RWPE1 (cell line): ENCODE results near the gene ATAT1.

Experiments used
- CTCF ChIA-PET: fragments of 350-600 bp; sonication (Branson Sonifier 250); formaldehyde crosslinking; extraction: SDS; loops from one replicate; lab custom pipeline; 2021; lab: Yijun Ruan, JAX
- POLR2A ChIA-PET: fragments of 400-600 bp; formaldehyde crosslinking; extraction: SDS; loops from one replicate; lab custom pipeline; 2020; ENCODE audit warnings: antibody characterized with exemption; ENCODE audit not compliant: low non-redundant PET; lab: Yijun Ruan, JAX
- DNase-seq: peaks from one replicate; pipeline ENCODE4 v3.0.0; 2012; ENCODE audit warnings: low spot score
- H3K27ac ChIP-seq: fragments of 450-650 bp; 2 replicates; pipeline ENCODE4 v1.5.1; 2017
- TF ChIP-seq, protein P1 (sequence below): fragments of 450-650 bp; conservative IDR thresholded peaks from 2 replicates; pipeline ENCODE4 v1.5.1; 2017; ENCODE audit warnings: low read depth, mild to moderate bottlenecking

Gene ATAT1

DNA sequence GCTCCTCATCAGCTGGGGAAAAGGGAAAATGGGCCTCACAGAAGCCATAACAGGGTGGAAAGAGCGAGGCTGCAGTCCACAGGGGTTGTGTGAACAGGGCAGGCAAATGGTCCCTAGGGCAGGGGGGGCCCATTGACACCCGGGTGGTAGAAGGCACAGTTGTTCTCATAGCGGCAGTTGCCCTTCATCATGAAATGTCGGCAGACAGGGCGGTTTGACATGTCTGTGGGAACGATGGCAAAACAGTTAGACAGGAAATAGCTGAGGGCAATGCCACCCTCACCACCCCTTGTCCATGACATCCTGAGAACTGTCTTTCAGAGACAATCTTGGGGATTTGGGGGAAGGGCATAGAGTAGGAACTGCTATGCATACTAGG is 25.2 kb upstream of the ATAT1 start:
- TF ChIP-seq, protein P1, sequence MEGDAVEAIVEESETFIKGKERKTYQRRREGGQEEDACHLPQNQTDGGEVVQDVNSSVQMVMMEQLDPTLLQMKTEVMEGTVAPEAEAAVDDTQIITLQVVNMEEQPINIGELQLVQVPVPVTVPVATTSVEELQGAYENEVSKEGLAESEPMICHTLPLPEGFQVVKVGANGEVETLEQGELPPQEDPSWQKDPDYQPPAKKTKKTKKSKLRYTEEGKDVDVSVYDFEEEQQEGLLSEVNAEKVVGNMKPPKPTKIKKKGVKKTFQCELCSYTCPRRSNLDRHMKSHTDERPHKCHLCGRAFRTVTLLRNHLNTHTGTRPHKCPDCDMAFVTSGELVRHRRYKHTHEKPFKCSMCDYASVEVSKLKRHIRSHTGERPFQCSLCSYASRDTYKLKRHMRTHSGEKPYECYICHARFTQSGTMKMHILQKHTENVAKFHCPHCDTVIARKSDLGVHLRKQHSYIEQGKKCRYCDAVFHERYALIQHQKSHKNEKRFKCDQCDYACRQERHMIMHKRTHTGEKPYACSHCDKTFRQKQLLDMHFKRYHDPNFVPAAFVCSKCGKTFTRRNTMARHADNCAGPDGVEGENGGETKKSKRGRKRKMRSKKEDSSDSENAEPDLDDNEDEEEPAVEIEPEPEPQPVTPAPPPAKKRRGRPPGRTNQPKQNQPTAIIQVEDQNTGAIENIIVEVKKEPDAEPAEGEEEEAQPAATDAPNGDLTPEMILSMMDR: no peak
- CTCF ChIA-PET: interaction anchor here (1.4 kb wide), 1 partner anchor 12 kb away, joined by 4 read pairs; no protein-coding TSS in a partner anchor
- POLR2A ChIA-PET: no interaction called here
- peak overlapping the region; percentile 58 for H3K27ac ChIP-seq
- no peak for DNase-seq

DNA sequence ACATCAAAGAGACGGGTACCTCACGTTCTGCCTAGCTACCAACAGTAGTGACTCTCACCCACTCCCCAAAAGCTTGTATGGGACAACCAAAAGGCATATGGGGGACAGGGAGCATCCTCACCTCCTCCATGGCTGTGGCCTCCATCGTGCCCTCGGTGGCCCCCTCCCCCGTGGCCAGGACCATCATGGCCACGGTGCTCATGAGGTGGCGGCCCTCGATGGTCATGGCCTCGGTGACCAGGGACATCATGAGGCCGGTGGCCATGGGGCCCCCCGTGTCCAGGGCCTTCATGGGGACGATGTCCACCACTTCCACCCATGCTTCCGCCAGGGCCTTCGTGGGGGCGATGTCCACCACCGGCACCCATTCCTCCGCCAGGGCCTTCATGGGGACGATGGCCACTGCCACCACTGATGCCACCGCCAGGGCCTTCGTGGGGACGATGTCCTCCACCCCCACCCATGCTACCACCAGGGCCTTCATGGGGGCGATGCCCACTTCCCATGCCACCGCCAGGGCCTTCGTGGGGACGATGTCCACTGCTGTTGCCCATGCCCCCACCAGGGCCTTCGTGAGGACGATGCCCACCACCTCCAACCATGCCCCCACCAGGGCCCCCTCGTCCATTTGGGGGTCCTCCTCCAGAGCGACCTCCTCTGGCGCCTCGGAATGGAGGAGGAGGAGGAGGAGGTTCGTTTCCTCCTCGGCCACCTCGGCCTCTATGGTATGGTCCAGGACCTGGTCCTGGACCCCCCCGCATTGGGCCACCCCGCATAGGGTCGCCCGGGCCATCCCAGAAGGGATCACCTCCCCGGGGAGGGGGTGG is 24.6 kb upstream of the ATAT1 start:
- ChIA-PET CTCF (interaction anchor here (1.4 kb wide), 1 partner anchor 11 kb away, joined by 7 read pairs; no protein-coding TSS in a partner anchor), POLR2A (no interaction called here)
- DNase-seq: no peak
- TF ChIP-seq, protein P1: no peak
- H3K27ac ChIP-seq: peak overlapping the region; percentile 58

DNA sequence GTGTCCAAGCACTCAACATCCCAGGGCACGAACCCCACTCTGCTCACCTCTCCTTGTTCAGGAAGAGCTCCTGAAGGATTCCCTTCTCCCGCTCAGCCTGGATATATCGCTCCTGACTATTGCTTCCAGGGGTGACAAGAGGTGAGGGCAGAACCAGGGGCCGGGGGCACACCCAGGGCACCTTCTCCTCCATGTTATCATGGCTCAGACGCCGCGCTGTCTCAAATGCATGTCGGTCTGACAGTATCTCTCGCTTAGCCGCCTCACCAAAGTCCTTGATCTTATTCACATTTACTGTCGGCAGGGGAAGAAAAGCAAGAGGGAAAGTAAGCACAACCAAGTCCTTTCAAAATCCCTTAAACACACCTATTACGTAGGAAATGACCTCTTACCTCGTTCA is 22.7 kb upstream of the ATAT1 start:
- POLR2A ChIA-PET: no interaction called here
- TF ChIP-seq, protein P1: no peak
- CTCF ChIA-PET: no interaction called here
- DNase-seq: no peak
- no peak overlapping the region for H3K27ac ChIP-seq

DNA sequence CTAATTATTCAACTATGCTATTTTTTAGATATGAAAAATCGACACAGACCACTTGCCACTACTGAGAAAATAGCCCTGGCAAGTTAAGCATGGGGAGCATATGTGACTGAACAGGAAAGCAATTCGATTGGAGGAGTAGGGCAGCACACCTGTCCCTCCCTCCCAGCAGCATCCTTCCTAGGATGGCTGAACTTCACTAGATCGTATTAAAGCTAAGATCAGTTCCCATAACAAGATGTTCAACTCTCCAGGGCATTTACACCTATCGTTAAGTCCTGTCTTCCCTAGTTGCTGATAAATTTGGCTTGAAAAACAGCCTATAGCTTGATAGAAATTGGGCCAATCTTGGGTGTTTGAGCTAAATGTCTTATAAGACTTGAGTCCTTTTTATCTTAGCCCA is 16.6 kb upstream of the ATAT1 start:
- CTCF ChIA-PET: interaction anchor here (0.7 kb wide), 1 partner anchor 107 kb away, joined by 3 read pairs; the partner anchor contains the start of gene MDC1
- H3K27ac ChIP-seq: no peak overlapping the region
- TF ChIP-seq, protein P1: no peak
- no peak for DNase-seq
- POLR2A ChIA-PET: no interaction called here

DNA sequence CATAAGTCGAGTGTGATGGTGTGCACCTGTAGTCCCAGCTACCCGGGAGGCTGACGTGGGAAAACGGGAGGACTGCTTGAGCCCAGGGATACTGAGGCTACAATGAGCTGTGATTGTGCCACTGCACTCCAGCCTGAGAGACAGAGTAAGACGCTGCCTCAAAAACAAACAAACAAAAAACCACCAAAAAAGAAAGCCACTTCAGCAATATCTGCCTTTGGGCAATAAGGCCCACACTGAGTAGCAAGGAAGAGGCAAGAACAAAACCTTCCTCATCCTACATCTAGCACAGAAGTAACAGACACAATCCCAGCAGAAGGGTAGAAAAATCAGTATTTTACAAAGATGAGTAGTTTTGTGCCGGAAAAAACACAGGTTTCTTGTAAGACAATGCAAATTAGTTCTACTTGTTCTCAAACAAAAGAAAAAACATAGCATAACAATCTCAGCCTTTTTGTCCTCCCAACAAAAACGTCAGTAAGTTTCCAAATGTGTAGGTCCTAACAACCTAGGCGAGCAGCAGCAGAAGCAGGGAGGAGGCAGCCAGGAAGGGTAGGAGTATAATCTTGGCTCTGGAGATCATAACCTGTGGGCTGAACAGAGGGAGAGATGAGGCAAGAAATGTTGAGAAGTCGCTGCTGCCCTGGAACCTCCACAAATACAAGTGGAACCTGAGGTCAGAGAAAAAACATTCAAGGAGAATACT is 15.4 kb upstream of the ATAT1 start:
- TF ChIP-seq, protein P1: no peak
- no peak overlapping the region for H3K27ac ChIP-seq
- POLR2A ChIA-PET: no interaction called here
- DNase-seq: no peak
- CTCF ChIA-PET: no interaction called here

- ChIA-PET POLR2A (no interaction called here), CTCF (interaction anchor here (1.1 kb wide), 1 partner anchor 119 kb away, joined by 3 read pairs; no protein-coding TSS in a partner anchor)
- TF ChIP-seq, protein P1: no peak
- no peak overlapping the region for H3K27ac ChIP-seq
- DNase-seq: no peak
These were observed 14.8 kb upstream of the ATAT1 start for GRCh38 chr6:30611856-30612194.
